Stimulated activated CD8-positive, alpha-beta memory T cell treated with anti-CD3 and anti-CD28 coated beads, Interleukin-15, amount 100 ng/mL, for 48 hours (primary cell): ENCODE results near the gene DNAH1.

Source experiments
- DNase-seq, 2 donors: peaks; one replicate each; pipeline ENCODE4 v3.0.0-alpha.2; 2020; ENCODE audit warnings: low read depth in 2 of 2

The DNAH1 gene

GRCh38 chr3:52357151-52358080 is 41.3 kb downstream of the DNAH1 start:
- DNase-seq, result no peak

GRCh38 chr3:52358362-52358940 is 42.3 kb downstream of the DNAH1 start:
- no peak for DNase-seq

- no peak for DNase-seq
These were observed 43.2 kb downstream of the DNAH1 start for GRCh38 chr3:52359116-52359855.

- no peak for DNase-seq
These were observed 44.9 kb downstream of the DNAH1 start for GRCh38 chr3:52361011-52361410.

- no peak for DNase-seq
These were observed 45.3 kb downstream of the DNAH1 start for GRCh38 chr3:52361454-52361853.

- DNase-seq, result no peak
These were observed 45.8 kb downstream of the DNAH1 start for GRCh38 chr3:52361898-52362297.

GRCh38 chr3:52364322-52365035 is 48.4 kb downstream of the DNAH1 start:
- no peak for DNase-seq

GRCh38 chr3:52366527-52366926 is 50.4 kb downstream of the DNAH1 start:
- DNase-seq, result no peak

- DNase-seq, result no peak
These were observed 52.1 kb downstream of the DNAH1 start for GRCh38 chr3:52367891-52368880.

GRCh38 chr3:52370531-52370930 is 54.4 kb downstream of the DNAH1 start:
- DNase-seq, result no peak

GRCh38 chr3:52372822-52373504 is 56.8 kb downstream of the DNAH1 start:
- no peak for DNase-seq

GRCh38 chr3:52373676-52374075 is 57.6 kb downstream of the DNAH1 start:
- no peak for DNase-seq

- DNase-seq, result no peak
These were observed 58.1 kb downstream of the DNAH1 start for GRCh38 chr3:52374173-52374572.

GRCh38 chr3:52379610-52380009 is 63.5 kb downstream of the DNAH1 start:
- no peak for DNase-seq

- no peak for DNase-seq
These were observed 63.9 kb downstream of the DNAH1 start for GRCh38 chr3:52380023-52380422.

- DNase-seq, result no peak
These were observed 65.5 kb downstream of the DNAH1 start for GRCh38 chr3:52381623-52382022.

- DNase-seq, result no peak
These were observed 67.3 kb downstream of the DNAH1 start for GRCh38 chr3:52383446-52383845.

- DNase-seq, result no peak
These were observed 68.1 kb downstream of the DNAH1 start for GRCh38 chr3:52384019-52384761.

GRCh38 chr3:52385157-52385556 is 69.0 kb downstream of the DNAH1 start:
- DNase-seq, result peak in 1 of 2 donors; percentile 8
